Central memory CD4-positive, alpha-beta T cell (primary cell): ENCODE measurements around the gene TSPEAR.

Source experiments
- DNase-seq: peaks from one replicate; pipeline ENCODE4 v3.0.0; 2022

Gene TSPEAR

DNA sequence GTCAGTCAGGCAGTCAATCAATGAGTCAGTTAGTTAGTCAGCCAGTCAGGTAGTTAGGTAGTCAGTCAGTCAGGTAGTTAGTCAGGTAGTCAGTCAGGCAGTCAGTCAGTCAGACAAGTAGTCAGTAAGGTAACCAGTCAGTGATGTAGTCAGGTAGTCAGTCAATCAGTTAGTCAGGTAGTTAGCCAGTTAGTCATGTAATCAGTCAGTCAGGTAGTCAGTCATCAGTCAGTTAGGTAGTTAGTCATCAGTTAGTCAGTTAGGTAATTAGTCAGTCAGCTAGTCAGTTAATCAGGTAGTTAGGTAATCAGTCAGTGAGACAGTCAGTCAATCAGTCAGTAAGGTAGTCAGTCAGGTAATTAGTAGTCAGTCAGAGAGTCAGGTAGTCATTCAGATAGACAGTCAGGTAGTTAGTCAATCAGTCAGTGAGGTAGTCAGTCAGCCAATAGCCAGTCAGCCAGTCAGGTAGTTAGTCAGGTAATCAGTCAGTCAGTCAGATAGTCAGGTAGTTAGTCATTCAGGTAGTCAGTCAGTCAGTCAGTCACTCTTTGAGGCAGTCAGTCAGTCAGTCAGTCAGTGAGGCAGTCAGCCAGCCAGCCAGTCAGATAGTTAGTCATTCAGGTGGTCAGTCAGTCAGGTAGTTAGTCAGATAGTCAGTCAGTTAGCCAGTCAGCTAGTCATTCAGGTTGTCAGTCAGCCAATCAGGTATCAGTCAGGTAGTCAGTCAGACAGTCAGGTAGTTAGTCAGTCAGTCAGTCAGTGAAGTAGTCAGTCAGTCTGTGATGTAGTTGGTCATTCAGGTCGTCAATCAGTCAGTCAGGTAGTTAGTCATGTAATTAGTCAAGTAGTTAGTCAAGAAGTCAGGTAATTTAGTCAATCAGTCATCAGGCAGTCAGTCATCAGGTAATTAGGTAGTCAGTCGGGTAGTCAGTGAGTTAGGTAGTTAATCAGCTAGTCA lies 186.7 kb downstream of the TSPEAR start:
- no peak for DNase-seq

DNA sequence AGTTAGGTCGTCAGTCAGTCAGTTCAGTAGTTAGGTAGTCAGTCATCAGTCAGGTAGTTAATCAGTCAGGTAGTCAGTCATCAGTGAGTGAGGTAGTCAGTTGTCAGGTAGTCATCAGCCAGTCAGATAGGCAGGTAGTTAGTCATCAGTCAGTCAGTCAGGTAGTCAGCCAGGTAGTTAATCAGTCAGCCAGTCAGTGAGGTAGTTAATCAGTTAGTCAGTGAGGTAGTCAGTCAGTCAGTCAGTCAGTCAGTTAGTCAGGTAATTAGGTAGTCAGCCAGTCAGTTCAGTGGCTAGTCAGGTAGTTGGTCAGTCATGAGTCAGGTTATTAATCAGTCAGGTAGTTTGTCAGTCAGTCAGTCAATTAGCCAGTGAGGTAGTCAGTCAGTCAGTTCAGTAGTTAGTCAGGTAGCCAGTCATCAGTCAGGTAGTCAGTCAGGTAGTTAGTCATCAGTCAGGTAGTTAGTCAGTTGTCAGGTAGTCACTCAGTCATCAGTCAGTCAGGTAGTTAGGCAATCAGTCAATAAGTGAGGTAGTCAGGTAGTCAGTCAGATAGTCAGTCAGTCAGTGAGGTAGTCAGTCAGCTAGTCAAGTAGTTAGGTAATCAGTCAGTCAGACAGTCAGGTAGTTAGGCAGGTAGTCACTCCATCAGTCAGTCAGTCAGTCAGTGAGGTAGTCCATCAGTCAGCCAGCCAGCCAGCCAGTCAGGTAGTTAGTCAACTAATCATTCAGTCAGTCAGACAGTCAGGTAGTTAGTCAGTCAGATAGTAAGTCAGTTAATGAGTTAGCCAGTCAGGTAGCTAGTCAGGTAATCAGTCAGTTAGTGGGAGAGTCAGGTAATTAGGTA lies 187.6 kb downstream of the TSPEAR start:
- no peak for DNase-seq

DNA sequence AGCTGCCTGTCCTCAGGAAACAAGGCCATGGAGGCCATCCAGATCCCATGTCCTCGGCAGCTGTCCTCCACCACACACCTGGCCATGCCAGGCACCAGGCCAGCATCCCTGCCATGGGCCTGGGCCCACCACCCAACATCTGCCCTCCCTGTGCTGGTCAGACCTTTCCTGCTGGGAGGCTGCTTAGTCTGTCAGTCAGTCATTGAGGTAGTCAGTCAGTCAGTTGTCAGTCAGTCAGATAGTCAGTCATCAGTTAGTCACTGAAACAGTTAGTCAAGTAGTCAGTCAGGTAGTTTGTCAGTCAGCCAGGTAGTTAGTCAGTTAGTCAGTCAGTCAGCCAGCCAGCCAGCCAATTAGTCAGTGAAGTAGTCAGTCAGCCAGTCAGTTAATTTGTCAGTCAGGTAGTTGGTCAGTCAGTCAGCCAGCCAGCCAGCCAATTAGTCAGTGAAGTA lies 188.6 kb downstream of the TSPEAR start:
- DNase-seq, result no peak

DNA sequence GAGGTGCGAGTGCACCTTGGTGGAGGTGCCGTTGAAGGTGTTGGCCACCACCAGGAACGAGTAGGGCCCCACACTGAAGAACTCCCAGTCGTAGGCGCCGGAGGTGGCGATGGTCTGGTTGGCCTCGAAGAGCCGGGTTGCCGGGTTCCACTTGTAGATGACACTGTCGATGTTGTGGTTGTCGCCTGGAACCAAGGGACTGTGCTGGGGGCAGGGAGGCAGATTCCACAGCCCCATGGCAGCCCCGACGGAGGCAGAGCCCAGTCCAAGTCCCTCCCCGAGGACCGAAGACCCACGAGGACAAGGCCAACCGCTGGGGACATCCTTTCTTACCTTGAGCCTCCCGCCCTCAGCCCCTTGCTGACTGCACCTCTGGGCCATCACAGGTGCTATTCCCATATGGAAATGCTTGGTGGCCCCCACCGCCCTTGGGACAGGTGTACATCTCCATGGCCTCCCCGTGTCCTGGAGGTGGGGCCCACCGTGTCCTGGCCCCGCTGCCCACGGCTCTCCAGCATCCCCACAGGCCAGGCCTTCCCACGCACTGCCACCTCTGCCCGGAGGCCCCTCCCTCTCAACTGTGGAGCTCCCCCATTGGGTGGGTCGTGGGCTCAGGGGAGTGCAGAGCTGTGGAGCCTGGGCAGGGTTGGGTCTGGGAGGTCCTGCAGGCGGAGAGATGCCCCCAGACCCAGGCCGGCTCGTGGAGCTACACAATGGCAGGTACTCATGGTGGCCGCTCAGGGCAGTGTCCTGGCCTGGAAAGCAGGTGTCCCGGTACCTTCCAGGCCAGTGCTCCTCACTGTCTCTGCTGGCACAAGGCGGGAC lies 189.2 kb downstream of the TSPEAR start:
- no peak for DNase-seq

DNA sequence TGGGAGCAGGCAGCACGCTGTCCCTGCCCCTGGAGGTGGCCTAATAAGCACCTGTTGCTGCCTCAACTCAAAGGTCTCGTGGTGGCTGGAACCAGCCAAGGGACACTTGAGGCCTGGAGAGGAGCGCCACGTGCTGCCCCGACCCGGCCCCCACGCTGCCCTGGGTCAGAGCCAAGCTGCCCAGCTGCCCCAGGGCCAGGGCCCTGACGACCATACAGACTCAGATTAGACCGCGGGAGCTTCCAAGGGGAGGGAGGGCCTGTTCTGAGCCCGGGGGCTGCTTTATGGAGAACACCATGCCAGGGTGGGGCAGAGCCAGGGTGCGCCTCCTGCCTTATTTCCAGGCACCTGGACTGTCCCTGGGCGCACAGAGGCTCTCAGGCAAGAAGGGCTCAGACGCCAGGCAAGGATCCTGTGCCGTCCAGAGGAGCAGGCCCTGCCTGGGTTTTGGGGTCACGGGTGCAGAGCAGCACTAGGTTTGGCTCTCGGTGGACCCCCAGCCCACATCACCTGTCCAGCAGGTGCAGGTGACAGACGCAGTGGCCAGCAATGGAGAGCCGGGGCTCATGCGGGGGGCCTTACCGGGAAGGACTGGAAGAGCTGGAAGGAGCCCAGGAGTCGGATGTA lies 190.0 kb downstream of the TSPEAR start:
- no peak for DNase-seq

DNA sequence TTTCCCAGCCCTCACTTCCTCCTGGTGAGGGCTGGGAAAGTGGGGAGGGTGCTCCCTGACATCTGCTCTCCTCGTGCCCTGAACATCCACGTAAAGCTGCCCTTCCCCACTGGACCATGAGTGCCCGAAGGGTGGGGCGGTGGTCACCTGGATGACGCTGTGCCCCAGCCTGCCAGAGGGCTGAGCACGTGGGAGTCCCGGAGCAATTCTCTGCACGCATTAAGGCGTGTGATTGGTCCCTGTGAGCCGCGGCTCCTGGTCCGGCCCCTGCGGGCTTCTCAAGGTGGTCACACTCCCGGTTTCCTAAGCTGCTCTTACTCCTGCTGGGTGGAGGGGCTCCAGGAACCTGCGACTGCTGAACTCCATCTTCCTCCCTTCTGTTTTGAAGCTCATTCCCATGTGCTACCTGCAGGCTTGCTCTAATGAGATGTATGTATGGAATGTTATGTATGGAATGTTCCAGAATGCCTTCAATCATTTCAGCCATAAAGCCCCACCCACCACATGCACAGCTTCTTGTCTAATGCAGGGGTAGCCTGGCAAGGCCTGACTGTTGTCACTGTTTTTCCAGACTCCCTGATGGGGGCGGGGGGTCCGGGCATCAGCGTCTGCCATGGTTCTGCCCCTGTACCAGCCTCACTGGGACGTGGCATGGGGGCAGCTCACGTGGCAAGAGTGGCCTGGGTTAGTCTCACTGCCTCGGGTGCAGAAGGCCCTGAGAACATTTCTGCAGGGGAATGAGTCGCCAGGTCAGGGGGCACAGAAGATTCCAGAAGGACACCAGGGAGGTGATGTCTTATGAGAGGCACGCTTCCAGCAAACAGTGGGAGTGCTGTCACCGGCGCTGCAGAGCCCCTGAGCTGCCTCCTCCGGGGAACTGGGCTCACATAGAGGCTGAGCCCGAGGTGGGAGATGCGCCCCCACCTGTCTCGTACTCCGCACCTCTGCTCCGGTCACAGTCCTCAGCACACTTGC lies 190.8 kb downstream of the TSPEAR start:
- no peak for DNase-seq

DNA sequence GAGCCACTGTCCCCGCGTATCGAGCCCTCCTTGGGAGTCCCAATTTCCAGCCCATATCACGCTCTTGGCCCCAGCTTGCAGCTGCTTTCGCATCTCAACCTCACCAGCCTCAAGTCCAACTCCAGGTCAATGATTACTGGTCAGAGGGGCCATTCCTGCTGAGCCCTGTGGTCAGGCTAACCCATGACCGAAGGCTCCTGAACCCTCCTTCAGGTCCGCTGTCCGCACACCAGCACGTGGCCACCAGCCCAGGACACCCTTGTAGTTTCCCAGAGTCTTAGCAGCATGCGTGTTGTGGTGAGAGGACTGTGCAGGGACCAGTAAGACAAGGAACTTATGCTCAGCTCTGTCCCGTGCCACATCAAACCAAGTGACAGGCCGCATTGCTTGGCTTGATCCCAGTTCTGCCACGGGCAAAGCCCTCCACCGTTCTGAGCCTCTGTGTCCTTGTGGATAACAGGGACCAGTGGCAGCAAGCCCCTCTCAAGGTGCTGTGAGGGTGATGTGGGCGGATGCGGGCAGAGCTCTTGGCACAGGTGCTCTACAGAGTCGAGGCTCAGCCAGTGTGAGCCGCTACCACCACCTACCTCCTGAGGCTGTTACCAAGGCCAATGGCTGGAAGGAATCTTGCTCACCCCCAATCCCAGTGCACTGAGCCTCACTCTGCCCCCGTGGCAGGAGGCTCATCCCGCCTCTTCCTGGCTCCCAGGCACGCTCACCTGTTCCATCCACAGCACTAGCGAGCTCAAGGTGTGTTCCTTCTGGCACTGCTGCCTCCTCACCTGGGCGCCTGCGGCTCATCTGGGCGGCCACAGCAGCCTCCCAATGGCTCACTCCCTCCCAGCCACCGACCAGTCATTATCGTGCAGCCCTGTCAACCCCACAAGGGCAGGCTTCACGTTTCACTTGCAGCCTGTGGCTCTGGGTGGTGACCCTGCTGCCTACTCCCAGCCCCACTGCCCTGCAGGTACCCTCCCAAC lies 191.7 kb downstream of the TSPEAR start:
- no peak for DNase-seq

DNA sequence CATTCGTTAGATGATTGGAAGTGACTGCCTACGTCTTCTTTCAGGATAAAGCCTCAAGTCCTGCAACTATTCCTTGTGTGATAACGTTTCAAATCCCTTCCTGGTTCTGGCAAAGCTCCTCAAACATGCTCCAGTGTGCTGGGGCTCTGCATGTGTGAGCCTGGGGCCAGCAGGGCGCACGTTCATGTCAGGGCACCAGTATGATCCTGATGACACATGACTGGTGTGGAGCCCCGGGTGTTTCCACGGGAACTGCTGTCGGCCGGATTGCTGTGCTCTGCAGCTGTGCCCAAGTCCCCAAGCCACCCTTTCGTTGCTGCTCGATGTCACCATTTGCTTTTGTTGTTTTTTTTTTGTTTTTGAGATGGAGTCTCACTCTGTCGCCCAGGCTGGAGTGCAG lies 192.7 kb downstream of the TSPEAR start:
- DNase-seq, result no peak

DNA sequence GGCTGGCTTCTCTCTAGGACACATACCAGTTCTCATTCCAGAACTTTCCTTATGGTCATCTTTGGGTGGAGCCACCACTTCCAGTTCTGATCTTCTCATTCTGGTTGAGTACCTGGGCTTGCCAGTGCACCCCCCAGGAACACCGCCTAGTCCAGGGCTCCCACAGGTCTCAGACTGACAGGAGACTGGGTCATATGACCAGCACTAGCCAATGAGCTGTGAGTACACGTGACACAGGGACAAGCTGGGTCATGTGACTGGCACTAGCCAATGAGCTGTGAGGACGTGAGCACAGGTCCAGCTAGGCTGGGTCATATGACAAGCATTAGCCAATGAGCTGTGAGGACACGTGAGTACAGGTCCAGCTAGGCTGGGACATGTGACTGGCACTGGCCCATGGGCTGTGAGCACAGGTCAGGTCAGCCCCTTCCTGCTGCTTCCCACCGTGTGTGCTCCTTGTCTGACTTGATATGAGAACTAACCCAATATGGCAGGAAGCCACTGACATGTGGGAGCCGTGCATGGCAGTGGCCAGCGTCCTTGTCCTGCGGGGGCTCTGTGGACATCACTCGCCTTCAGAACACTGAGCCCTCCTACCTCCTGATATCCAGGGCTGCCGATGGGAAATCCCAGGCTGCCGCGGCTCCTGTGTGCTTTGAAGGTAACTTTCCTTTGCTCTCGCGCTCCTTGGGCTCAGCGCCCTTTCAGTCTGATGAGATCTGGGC lies 194.0 kb downstream of the TSPEAR start:
- no peak for DNase-seq

DNA sequence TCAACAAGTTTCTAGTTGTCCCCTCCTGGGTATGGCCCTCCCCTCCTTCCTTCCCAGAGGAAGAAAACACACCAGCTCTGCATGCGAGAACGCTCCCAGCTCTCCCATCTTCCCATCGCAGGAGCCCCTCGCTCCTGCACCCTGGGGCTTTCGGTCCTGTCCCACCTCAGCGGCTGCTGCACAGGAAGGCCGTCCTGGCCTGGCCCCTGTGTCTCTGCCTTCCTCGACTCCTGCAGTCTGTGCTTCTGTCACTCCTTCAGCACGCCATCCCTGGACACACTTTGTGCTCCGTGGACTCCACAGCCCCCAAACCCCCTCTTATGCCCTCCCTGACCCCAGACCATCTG lies 194.6 kb downstream of the TSPEAR start:
- DNase-seq, result no peak

DNA sequence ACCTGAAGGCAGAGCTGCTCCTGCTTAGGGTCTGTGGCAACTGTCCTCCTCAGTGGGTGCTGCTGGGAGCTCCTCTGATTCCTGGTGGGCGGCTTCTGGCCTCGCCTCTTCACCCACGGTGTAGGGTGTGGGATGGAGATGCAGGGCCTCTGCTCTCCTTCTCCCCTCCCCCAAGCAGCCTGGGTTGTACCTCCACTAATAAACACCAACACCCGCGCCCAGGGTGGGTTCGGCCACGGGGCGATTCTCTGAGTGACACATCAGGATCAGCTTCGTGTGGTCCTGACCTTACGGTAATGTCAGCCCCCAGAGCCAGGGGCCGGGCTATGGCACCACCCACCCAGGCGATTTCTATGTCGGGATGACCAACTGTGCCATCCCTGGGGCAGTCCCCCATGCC lies 195.0 kb downstream of the TSPEAR start:
- DNase-seq, result no peak

DNA sequence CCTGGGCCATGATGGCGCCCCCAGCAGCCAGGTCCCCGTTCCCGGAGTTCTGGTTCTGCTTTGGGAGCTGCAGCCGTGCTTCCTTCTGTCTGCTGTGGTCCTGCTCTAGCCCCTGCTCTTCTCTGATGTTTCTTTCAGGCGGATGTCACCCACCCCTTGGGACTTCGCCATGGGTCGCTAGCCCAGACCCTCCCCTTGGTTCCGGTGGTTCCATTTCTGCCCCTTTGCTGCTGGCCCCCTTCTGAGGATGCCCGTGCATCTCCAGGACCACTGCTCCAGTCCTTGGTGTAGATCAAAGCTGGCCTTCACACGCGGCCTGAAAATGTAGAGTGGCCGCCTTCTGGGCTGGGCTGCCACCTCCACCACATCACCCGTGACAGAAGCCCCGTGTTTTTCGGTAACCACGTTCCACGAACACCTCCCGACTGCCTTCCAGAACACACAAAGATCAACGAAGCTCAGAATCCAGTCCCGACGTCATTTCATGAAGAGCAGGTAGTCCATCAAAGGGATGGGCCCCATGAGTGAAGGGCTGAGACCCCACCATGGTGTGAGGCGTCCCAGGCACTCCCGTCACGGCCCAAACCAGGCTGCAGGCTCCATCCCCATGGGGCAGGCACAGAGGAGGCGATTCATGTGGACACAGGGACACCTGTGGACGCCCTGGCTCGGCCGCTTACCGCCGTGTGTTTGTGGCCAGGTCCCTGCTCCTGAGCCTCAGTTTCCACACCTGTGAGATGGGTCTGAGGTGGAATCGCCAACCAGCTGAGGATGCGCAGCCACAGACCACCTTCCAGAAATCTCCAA lies 195.8 kb downstream of the TSPEAR start:
- no peak for DNase-seq

DNA sequence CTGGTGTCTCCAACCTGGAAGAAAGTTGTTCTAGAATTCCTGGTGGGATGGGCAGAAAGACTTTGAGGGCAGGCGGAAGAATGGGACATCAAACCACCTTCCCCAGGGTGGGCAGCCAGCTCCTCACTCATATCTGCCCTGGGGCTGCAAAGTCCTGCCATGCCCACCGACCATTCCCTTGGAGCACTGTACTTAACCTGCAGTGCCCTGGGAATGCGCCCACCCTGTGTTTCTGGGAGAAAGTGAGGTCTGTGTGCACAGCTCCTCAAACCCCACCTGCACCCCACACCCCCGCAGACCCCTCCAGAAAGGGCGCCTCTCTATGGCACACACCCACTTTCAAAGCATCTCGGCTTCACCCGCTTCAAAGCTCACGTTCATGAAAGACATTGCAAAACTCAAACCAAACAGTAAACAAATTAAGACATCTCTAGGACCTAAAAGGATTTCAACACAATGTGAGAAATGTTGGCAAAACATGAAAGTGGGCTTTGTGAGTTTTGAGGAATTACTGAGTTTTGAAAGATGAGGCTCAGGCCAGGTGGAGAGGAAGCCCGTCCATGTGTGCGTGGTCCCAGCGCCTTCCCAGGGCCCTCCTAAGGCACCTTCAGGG lies 196.5 kb downstream of the TSPEAR start:
- no peak for DNase-seq

DNA sequence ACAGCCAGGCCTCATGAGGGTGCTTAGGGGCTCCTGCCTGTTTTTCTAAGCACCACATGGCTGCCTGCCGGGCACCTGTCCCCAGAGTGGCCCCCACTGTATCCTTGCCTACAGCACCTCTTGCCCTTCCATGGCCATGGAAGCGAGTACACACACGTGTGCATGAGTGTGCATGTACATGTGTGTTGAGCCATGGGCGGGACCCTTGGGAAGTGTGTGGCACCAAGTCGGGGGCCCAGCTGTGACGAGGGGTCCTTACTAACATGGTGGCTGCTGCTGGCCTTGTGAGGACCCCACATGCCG lies 197.2 kb downstream of the TSPEAR start:
- DNase-seq, result no peak

DNA sequence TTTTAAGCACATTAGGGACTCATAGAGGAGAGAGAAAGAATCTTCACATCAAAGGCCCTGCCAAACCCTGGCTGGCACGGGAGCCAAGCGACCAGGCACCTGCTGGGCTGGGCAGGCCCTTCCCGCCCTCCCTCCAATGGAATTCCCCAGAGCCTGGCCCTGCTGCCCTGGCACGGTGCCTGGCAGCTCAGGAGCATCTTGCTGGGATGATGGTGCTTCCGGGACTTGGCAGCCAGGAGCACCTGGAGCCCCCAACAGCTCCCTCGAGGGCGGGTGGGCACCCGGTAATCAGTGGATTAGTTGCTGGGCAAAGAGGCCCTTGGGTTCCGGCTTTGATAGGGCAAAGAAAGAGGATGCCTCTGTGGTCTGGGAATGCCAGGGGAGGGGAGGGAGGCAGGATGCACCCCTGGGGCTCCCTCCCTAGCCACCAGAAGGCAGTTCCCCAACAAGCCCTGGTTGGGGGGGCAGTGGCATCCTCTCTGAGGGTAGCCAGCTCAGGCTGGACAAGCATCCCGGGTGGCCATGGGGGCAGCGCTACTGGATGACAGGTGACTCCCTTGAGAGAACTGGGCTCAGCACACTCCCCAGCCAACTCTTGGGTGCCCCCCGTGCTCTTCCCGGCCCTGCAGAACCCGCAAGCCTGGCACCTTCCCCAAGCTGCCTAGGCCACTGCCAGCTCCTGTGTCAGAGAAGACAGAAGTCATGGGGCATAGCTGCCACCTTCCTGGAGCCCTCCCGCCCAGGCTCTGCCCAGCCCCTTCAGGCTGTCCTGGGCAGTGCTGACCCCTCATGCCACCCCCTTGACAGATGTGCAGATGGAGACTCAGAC lies 197.8 kb downstream of the TSPEAR start:
- no peak for DNase-seq

DNA sequence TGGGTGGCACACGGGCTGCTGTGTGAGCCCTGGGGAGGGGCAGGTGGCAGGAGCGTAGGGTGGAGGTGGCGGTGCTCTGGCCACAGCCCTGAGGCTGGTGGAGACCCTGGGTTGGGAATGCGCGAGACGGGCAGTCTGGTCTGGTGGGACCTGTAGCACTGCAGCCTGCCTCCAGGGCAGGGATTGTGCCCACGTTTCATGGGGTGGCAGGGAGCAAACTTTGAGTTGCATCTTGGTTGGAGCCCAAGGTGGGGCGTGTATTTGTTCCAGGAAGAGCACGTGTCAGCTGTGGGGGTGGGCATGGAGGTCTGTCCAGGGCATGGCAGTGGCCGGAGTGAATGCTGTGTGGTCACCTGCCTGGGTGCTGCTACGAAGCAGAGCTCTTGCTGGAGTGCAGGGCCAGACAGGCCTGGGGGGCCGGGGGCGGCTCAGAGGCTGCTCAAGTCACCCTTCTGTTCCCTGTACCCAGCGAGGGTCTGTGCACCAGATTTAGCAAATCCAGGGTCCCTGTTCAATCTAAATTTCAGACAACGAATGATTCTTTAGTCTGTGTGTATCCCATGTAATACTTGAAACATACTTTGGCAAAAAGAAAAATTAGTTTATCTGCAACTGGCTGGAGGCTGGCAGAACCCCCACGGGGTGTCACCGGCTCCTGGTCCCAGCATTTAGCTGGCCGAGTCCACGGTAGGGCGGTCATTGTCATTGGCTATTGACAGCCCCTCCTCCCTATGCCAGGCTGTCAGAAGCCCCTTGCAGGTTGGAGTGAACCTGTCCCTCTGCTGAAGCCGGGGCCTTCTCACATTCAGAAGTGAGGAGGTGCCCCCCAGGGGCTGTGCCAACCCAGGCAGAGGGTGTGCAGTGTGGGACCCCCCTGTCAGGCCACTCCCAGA lies 198.6 kb downstream of the TSPEAR start:
- DNase-seq, result no peak
